C4-2B (cell line): ENCODE measurements around the gene HPX.

ENCODE experiments used
- H3K27ac ChIP-seq: fragments of 450-650 bp; 2 replicates; pipeline ENCODE4 v1.5.1; 2017
- ZFX ChIP-seq: fragments of 450-650 bp; IDR thresholded peaks from 2 replicates; pipeline ENCODE4 v1.6.1; 2017
- TF ChIP-seq, protein P1 (sequence below): fragments of 450-650 bp; conservative IDR thresholded peaks from 2 replicates; pipeline ENCODE4 v1.5.1; 2017; ENCODE audit warnings: mild to moderate bottlenecking

Gene HPX

DNA sequence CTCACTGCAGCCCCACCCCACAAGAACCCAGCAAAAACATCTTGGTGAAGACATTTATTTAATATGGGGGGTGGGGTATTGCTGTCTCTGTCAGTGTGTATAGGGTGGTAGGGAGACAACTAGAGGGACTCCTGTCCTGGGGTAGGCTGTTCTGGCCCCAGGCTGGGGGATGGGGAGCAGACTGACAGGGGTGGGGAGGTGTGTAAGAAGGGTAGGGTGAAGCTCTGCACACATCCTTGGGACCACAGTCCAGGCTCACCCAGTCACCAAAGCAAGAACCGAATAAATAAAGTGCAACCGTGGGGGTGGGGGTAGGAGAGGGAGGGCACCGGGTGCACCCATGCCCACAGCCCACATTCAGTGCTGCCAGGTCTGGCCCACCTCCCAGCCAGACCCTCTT lies 7.8 kb upstream of the HPX start:
- TF ChIP-seq, protein P1, sequence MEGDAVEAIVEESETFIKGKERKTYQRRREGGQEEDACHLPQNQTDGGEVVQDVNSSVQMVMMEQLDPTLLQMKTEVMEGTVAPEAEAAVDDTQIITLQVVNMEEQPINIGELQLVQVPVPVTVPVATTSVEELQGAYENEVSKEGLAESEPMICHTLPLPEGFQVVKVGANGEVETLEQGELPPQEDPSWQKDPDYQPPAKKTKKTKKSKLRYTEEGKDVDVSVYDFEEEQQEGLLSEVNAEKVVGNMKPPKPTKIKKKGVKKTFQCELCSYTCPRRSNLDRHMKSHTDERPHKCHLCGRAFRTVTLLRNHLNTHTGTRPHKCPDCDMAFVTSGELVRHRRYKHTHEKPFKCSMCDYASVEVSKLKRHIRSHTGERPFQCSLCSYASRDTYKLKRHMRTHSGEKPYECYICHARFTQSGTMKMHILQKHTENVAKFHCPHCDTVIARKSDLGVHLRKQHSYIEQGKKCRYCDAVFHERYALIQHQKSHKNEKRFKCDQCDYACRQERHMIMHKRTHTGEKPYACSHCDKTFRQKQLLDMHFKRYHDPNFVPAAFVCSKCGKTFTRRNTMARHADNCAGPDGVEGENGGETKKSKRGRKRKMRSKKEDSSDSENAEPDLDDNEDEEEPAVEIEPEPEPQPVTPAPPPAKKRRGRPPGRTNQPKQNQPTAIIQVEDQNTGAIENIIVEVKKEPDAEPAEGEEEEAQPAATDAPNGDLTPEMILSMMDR, result no peak
- TF ChIP-seq ZFX, result no peak
- H3K27ac ChIP-seq, result no peak overlapping the region

DNA sequence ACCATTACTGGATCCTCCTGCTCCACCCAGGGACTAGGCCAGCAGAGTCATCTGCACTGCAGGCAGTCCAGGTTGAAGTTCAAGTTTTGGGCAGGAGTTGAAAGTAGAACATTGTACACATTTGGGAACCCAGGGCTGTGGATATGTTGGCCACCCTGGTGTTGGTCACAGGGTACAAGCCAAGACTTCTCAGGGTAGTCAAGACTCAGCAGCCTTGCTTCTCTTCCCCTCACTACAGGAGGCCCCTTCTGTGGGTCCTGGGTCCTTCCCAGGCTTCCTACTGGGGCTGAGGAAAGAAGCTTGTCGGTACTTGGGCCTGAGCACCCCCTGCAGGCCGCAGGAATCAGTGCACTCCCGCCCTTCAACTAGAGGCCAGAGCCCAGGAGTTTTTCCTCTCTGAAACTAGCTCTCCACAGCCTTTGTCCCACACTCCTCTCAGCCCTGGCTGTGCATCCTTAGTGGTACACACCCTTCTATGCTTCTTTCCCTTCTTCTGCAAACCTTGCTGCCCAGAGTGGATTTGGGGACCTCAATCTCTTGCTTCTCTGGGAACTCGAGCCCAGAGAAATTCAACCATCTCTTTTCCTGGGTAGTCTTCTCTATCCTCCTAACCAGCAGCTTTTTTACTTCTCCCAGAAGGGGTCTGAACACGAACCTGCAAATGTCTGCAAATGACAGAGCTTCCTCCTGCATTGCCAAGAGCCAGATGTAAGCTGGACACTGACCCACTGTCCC lies 2.6 kb upstream of the HPX start:
- no peak overlapping the region for H3K27ac ChIP-seq
- TF ChIP-seq ZFX, result no peak
- TF ChIP-seq, protein P1, result peak; percentile 87

DNA sequence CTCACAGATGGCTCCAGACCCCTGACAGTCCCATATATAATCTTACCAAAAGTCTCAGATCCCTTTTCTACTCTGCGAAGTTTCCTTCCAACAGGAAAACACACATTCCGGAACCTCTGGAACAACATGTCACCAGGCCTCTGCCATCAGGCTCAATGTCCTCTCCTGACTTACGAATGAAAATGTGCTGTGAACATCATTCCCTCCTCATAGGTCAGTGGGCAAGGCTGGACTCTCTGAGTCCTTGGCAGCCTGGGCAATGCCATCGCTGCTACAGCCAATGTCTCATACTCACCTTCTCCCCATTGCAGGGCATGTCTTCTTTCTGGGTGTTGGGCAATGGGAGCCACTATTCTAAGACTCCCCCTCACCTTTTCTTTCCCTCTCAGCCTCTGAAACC lies 1.7 kb upstream of the HPX start:
- TF ChIP-seq, protein P1, result no peak
- no peak for TF ChIP-seq ZFX
- H3K27ac ChIP-seq, result no peak overlapping the region

- H3K27ac ChIP-seq, result no peak overlapping the region
- TF ChIP-seq, protein P1, result peak; percentile 89
- no peak for TF ChIP-seq ZFX
Observed at GRCh38 chr11:6438979-6439571, 1.7 kb downstream of the HPX start.

DNA sequence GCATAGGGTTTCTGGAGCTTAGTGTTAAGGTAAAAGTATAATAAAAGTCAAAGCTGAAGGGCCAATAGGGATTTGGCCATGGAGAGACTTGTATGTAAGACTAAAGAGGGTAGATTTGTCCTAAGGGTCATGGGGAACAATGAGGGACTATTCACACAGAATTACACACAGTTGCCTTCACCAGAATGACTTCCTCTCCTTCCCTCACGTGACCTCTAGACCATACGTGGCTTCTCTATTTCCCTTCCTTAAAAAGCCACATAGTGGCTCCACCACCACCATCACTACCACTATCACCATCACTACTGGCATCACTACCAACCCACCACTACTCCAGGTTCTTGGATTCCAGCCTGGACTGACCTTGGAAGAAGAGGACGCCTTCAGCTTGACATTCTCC lies 2.8 kb downstream of the HPX start:
- H3K27ac ChIP-seq, result no peak overlapping the region
- no peak for TF ChIP-seq ZFX
- TF ChIP-seq, protein P1, result no peak

DNA sequence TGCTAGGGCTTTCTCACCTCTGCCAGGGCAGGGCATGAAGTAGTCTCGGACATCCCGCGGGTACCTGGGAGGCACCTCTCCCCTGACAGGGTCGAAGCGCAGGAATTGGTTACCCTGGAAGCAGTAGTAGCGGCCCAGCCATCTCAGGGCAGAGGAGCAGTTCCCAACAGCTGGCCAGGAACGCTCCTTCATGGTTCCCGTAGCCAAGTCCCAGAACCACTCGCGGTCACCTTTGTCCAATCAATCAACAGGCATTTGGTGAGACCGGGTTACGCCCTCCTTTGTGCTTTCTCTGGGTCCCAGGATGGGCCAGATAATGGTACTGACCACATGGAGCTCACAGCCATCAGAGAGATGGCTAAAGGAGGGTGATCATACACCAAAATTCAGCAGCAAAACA lies 3.4 kb downstream of the HPX start:
- no peak overlapping the region for H3K27ac ChIP-seq
- no peak for TF ChIP-seq ZFX
- TF ChIP-seq, protein P1, result no peak

GRCh38 chr11:6433998-6434660 lies 6.7 kb downstream of the HPX start:
- H3K27ac ChIP-seq, result peak overlapping the region; percentile 58
- TF ChIP-seq ZFX, result no peak
- TF ChIP-seq, protein P1, result no peak
